ENCODE data around the gene GULP1. TPM values are rescaled to one million over a fixed set of nuclear protein-coding genes. Genes with fewer than 3 reads are reported as not detected.

The GULP1 gene
- total RNA-seq, 4 donors from 2014 or later: 34.0 to 46.3 (median 38.0) TPM

- Histone ChIP-seq H3K9me3 (no peaks in the 10 kb centered on the region), H3K27me3 (no peaks in the 10 kb centered on the region), H3K36me3 (no peaks in the 10 kb centered on the region), H3K4me1 (peaks cover 0 to 4% of the 10 kb centered on the region in 2 donors), H3K4me3 (replicated peaks in 1 of 3) (no peak overlapping the region), H3K27ac (no peak overlapping the region)
- WGBS, 2 donors: 78 to 84% methylated on average over 3 of the region's 3 CpGs
- DNase-seq: no peak
- intact Hi-C loops (cut with DNase I): no loop called here
- no peak for TF ChIP-seq POLR2A (IDR thresholded peaks at IDR 0.05)
- TF ChIP-seq CTCF (IDR thresholded peaks at IDR 0.05): no peak
Measured at GRCh38 chr2:188622601-188623260, 331.1 kb downstream of the GULP1 start.

- 46 to 48% methylated on average over 4 of the region's 4 CpGs for WGBS, 2 donors
- TF ChIP-seq POLR2A (IDR thresholded peaks at IDR 0.05) (no peak), CTCF (IDR thresholded peaks at IDR 0.05) (no peak)
- H3K27ac ChIP-seq: peak overlapping the region in 1 of 3 donors; percentile 12
Measured at GRCh38 chr2:188623995-188624643, 332.4 kb downstream of the GULP1 start.

GRCh38 chr2:188627471-188627870 lies 335.8 kb downstream of the GULP1 start:
- WGBS, 2 donors: 82 to 91% methylated on average over 3 of the region's 3 CpGs

More at GRCh38 chr2:188623995-188624643, 332.4 kb downstream of the GULP1 start:
- no peaks in the 10 kb centered on the region for H3K27me3 ChIP-seq
- no peaks in the 10 kb centered on the region for H3K36me3 ChIP-seq
- DNase-seq: no peak
- H3K4me3 ChIP-seq (replicated peaks in 1 of 3): no peak overlapping the region
- no peaks in the 10 kb centered on the region for H3K9me3 ChIP-seq
- intact Hi-C loops (cut with DNase I): no loop called here
- peaks cover 0 to 4% of the 10 kb centered on the region in 2 donors for H3K4me1 ChIP-seq

GRCh38 chr2:188628989-188629752 lies 337.5 kb downstream of the GULP1 start:
- intact Hi-C loops (cut with DNase I): no loop called here

More at GRCh38 chr2:188627471-188627870, 335.8 kb downstream of the GULP1 start:
- Histone ChIP-seq H3K4me1 (peaks cover 16 to 30% of the 10 kb centered on the region in 2 donors), H3K36me3 (no peaks in the 10 kb centered on the region), H3K4me3 (replicated peaks in 1 of 3) (no peak overlapping the region), H3K27me3 (no peaks in the 10 kb centered on the region), H3K9me3 (no peaks in the 10 kb centered on the region), H3K27ac (no peak overlapping the region)
- TF ChIP-seq CTCF (IDR thresholded peaks at IDR 0.05): no peak
- TF ChIP-seq POLR2A (IDR thresholded peaks at IDR 0.05): no peak
- intact Hi-C loops (cut with DNase I): no loop called here
- DNase-seq: no peak

More at GRCh38 chr2:188628989-188629752, 337.5 kb downstream of the GULP1 start:
- Histone ChIP-seq H3K4me3 (replicated peaks in 1 of 3) (no peak overlapping the region), H3K27me3 (no peaks in the 10 kb centered on the region), H3K4me1 (peaks cover 16 to 27% of the 10 kb centered on the region in 2 donors), H3K9me3 (no peaks in the 10 kb centered on the region), H3K27ac (peak overlapping the region in 2 of 3 donors; percentile 34 to 57), H3K36me3 (no peaks in the 10 kb centered on the region)
- 71 to 83% methylated on average over 4 of the region's 4 CpGs for WGBS, 2 donors
- TF ChIP-seq POLR2A (IDR thresholded peaks at IDR 0.05) (no peak), CTCF (IDR thresholded peaks at IDR 0.05) (no peak)
- no peak for DNase-seq
